ENCODE results near the gene KRTAP12-3.

DNA sequence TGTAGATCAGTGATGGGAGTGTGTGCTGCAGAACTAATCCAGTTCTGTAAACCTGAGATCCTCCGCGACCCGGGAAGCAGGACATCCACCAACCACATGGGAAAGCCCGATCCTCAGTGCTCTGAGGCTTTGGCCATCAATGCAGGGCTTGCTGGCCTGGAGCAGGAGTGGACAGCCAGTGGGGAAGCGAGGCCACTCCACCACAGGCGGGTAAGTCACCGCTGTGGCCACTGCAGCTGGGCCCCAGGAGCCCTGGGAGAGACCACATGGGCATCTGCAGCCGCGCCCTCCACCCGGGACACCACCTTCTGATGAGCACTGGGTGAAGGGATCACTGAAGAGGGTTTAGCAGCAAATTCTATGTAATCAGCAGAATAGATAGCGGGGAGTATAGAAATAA is 23.4 kb downstream of the KRTAP12-3 start:
- TF ChIP-seq, protein P1, sequence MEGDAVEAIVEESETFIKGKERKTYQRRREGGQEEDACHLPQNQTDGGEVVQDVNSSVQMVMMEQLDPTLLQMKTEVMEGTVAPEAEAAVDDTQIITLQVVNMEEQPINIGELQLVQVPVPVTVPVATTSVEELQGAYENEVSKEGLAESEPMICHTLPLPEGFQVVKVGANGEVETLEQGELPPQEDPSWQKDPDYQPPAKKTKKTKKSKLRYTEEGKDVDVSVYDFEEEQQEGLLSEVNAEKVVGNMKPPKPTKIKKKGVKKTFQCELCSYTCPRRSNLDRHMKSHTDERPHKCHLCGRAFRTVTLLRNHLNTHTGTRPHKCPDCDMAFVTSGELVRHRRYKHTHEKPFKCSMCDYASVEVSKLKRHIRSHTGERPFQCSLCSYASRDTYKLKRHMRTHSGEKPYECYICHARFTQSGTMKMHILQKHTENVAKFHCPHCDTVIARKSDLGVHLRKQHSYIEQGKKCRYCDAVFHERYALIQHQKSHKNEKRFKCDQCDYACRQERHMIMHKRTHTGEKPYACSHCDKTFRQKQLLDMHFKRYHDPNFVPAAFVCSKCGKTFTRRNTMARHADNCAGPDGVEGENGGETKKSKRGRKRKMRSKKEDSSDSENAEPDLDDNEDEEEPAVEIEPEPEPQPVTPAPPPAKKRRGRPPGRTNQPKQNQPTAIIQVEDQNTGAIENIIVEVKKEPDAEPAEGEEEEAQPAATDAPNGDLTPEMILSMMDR (IDR thresholded peaks at IDR 0.05): no peak
- TF ChIP-seq POLR2A (IDR thresholded peaks at IDR 0.05): no peak

Data from breast epithelium (tissue), 3 donors.